GM10847 (cell line): Measurements from ENCODE around the gene BRSK2.

Source experiments
- POLR2A ChIP-seq: IDR thresholded peaks from 2 replicates; pipeline ENCODE4 v1.6.1; 2011; ENCODE audit not compliant: insufficient read length; ENCODE audit errors: extremely low read depth

Gene BRSK2

DNA sequence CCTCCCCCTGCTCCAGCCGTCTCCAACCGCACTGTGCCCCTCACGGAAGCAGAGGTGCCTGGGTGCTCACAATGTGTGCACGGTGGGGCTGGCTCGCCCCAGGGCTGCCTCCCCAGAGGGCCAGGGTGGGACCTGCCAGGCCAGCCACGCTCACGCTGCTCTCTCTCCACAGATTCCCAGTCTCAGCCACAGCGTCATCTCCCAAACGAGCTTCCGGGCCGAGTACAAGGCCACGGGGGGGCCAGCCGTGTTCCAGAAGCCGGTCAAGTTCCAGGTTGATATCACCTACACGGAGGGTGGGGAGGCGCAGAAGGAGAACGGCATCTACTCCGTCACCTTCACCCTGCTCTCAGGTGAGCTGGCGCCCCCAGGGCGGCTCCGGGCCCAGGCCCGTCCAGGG lies 66.4 kb downstream of the BRSK2 start:
- no peak for TF ChIP-seq POLR2A

DNA sequence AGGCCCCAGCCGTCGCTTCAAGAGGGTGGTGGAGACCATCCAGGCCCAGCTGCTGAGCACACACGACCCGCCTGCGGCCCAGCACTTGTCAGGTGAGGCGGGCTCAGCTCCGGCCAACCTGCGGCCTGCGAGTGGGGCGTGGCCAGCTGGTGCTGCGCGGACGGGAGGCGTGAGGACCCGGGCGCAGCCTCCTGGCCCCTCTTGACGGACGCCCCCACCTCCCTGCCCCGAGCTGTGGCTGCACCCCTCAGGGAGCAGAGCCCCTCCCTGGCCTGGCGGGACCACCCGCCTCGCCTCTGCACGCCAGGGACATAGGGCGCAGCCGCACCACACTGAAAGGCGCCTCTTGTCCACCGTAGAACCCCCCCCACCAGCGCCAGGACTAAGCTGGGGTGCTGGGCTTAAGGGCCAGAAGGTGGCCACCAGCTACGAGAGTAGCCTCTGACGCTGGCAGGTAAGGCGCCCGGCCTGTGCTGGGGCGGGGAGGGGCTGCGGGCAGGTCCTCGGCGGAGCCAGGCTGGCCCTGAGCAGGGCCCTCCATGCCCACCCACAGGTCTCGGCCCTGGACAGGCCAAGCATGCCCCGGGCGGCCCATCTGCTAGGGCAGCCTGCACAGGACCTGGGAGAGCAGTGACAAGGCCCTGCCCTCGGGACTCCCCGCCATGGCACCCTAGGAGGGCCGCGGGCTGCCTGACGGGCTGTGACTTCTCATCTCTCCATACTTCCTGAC lies 67.0 kb downstream of the BRSK2 start:
- TF ChIP-seq POLR2A = no peak

DNA sequence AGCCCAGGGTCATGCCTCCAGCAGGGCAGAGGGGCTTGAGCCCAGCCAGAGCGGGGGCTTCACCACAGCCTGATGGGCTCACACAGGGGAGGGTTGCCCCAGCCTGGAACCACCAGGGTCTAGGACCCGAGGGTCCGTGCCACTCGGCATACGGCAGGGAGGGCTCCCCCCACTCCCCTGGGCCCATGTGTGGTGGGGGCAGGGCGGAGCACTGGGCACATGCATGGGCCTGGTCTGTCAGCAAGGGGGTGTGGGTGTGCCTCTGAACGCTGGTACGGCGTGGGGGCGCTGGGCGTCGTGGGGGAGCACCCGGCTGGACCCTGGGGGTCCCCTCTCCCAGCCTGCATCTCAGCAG lies 67.6 kb downstream of the BRSK2 start:
- TF ChIP-seq POLR2A = no peak

DNA sequence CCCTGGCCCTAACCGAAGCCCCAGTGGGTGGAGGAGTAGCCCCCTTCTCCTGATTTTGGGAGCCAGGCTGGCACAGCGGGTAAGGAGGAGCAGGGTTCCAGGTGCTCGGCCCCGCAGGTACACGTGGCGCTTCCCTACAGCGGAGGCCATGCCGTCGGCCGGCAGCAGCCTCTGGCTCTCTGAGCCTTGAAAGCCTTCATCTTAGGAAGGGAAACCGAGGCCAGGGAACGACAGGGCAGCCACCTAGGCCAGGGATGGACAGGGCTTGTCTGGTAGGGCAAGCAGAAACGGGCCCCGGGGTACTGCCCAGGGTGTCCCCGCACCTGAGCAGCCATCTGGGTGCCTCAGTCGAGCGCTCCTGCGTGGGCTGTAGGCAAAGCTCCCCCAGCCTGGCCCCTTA lies 68.1 kb downstream of the BRSK2 start:
- TF ChIP-seq POLR2A = no peak

DNA sequence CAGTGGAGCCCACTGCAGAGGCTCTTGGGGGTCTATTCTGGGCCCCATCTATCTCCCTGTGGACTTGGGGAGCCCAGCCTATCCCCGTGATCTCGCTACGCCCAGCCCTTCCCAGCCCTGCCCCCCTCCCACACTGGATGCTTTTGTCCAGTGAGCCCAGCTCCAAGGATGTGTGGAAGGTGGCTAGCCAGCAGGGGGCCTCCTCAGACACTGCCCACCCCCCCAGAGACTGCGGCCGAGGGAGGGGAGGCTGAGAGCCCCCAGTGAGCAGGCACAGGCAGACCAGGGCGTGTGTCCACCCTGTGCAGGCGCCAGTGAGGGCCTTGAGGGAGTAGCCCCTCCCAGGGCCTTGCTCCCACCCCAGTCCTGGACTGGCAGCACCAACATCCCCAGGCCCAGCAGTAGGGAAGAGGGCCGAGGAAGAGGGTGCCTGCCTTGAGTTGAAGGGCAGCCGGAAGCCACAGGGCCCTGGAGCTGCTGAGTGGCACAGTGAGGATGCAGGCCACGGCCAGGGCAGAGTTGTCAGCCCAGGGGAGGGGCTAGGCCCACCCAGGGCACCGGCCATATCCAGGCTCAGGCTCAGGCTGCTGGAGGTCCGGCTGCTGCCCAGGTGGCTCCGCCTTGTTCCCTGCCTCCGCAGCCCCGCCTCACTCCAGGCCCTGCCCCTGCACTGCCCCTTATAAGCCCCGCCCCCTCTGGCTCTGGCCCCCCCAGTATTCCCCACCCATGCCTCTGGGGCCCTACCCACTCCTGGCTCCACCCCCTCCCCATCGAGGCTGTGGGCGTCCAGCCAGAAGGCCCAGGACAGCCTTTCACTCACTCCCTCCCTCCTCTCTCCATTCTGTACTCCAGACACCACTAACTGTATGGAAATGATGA lies 68.8 kb downstream of the BRSK2 start:
- TF ChIP-seq POLR2A = no peak

DNA sequence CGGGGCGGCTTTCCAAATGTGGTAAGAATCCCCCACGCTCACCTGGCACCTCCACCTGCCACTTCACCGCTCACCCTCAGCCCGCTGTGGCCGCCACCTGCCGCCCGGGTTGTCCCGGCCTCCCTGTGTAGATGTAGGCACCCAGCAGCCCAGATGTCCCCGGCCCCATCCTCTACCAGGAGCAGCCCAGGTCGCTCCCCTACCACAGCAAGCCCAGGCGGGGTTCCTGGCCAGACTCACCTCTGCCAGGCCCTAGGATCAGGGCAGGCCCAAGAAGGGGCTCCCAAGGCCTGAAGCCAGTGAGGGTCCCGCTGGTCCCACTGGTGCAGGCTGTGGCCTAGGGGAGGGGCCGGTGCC lies 69.5 kb downstream of the BRSK2 start:
- no peak for TF ChIP-seq POLR2A

DNA sequence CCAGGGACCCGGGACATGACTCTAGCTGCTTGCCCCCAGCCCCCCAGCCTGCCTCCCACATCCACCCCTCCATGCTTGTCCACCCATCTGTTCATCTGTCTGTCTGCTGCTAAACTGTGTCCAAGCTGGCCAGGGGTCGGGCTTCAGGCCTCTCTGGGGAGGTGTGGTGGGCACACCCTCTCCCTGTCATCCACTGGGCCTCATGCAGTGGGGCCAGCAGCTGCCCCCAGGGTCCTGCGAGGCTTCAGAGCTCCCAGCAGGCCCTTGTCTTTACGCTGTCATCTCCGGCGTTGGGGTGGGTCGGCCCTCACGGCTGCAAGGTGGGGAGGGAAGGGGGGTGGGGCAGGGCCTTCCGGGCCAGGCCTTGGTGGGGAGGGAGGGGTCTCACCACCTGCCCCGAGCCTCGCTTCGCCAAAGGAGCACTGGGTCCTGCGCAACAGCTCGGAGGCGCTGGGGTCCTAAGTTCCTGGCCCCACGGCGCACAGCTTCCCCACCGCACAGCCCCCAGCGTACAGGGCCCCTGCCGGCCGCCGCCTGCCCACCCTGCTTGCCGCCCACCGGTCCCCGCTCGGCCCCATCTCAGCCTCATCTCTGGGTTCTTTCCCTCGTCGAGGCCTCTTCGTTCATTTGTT lies 70.1 kb downstream of the BRSK2 start:
- no peak for TF ChIP-seq POLR2A

DNA sequence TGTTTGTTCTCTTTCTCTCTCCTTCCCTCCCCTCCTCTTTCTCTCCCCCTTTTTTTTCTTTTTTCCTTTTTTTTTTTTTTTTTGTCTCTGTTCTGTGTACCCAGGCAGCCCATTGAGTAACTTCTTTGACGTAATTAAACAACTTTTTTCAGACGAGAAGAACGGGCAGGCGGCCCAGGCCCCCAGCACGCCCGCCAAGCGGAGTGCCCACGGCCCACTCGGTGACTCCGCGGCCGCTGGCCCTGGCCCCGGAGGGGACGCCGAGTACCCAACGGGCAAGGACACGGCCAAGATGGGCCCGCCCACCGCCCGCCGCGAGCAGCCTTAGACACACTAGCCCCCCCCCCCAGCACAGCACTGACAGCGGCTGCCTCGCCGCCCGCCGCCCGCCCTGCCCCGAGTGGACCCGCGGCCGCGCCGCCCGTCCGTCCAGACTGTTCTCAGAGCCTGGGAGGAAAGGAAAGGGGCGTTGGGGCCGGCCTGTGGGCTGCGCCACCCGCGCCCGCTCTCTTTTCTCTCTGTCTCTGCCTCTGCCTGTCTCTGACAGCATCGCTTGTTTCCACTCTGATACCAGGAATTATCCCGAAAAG lies 70.8 kb downstream of the BRSK2 start:
- no peak for TF ChIP-seq POLR2A

DNA sequence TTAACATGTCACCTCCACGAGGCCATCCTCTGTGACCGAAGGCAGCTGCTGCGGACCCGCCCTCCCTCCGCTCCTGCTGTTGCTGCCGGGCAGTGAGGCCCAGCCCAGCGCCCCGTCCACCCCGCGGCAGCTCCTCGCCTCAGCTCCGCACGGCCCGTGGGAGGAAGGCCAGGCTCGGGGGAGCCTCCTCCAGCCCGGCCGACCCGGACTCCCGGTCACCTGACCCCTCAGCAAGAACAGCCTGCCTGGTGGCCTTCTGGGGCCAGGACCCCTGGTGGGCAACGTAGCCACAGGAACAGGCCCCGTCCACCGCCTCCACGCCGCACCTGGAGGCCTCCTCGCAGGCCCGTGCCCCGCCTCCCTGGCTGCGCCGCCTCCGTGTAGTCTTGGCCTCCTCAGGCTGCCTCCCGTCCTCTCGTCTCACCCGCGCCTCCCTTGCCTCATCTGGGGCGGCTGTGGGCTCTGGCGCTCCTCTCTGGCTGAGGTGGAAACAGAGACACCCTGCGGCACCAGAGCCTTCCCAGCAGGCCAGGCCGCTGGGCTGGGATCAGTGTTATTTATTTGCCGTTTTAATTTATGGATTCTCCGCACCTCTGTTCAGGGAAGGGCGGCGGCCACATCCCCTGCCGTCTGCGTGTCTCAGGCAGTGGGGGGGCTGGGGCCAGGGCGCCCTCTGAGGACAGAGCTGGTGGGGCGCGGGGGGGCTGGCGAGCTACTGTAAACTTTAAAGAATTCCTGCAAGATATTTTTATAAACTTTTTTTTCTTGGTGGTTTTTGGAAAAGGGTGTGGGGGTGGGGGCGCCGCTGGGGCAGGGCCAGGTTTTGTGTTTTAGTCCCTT lies 71.5 kb downstream of the BRSK2 start:
- TF ChIP-seq POLR2A = no peak

DNA sequence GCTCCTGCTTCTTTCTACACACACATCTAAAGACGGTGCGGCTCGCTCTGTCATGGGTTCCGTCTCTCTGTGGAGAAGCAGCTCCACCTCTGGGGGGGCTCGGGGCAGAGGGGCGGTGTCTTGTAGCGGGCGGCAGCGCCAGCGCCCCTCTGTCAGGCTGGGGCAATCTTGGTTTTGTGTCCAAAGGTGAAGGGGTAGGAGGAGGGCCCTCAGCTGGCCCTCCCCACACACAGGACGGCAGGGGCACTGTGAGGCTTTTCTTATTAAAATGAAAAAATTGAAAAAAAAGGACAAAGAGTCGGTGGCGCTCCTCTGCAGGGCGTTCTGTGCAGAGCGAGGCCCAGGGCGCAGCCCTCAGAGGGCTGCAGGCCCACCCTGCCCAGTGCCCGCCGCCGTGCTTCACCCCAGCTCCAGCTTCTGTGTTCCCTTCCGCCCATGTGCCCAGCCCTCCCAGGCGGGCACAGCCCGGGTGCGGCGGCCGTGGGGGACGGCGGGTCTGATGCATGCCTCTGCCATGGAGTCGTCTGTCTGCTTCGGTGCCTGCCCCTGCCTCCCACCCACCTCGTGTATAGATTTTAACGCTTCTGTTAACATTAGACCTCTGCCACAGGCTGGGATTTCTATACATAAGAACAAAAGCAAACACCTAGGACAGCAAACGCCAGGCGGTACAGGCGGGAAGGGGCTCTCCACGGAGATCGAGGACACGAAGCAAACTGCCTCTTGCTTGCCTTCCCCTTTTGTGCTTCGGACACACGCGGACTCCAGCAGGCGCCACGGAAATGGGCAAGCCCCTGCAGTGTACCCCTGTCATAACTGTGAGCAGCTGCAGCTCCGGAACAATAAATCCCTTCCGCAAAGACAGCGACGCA lies 72.3 kb downstream of the BRSK2 start:
- TF ChIP-seq POLR2A = no peak

DNA sequence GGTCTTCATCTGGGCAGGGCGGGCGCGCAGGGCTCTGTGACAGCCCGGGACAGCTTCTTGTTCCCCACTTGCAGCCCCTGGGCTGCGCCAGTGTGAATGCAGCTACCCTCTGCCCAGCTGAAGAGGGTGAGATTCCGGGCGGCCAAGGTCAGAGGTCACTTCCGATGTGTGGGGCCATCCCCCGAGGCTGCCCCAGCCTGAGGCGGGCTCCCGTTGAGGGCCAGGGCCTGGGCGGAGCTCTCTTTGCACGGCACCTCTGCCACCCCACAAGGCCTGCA lies 72.9 kb downstream of the BRSK2 start:
- TF ChIP-seq POLR2A = no peak

DNA sequence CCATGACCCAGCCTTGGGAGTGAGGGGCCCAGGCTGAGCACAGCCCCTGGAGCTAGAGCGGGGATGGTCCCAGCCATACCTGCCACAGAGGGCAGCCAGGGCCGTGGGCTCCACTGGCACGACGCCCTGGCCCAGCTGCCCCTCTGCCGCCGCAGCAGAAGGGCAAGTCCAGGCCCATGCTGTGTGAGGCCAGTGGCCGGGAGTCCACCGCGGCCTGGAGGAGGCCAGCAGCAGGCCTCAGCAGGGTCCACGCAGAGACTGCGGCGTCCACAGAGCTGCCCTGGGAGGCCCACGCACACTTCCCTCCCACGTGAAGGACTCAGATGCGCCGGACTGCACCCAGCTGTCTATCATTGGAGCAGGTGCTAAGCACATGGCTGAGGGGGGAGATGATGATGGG lies 73.3 kb downstream of the BRSK2 start:
- no peak for TF ChIP-seq POLR2A

DNA sequence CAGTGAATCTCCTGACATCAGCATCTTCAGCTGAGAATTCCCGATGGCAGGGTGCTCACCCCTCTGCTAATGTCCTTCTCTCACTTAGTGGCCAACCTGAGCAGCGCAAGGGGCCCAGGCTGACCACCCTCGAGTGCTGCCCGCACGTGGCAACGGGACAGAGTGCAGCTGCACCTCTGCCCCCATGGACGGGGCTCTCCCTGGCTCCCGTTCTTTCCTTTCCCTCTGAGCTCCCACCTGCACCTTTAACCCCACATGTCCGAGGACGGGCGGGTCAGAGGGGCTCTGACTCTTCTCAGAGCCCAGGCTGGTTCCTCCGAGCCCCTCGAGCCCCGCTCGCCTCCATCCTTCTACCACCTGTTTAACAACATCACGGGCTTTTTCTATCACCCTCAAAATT lies 77.0 kb downstream of the BRSK2 start:
- TF ChIP-seq POLR2A = no peak

DNA sequence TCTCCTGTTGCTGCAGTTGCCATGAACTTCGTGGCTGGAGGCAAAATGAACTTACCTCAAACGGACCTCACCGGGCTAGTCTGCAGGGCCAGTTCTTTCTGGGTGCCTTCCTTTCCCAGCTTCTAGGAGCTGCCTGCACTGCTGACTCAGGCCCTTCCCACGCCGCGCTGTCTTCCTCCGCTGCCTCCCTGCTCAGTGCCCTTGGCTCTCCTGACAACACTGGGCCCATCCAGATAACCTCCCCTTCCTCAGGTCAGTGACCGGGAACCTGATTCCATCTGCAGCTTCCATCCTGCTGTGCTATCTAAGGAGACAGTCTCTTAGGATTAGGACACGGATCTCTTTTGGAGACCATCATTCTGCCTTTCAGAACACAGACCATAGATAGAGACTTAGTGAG lies 77.5 kb downstream of the BRSK2 start:
- TF ChIP-seq POLR2A = no peak
